GM12872 (cell line): ENCODE data around the gene CRYZL1.

ENCODE experiments used
- CTCF ChIP-seq: IDR thresholded peaks from 3 replicates; pipeline ENCODE4 v1.5.1; 2011; ENCODE audit warnings: low read depth, mild to moderate bottlenecking, low read length, moderate library complexity; ENCODE audit not compliant: insufficient read depth

Gene CRYZL1

DNA sequence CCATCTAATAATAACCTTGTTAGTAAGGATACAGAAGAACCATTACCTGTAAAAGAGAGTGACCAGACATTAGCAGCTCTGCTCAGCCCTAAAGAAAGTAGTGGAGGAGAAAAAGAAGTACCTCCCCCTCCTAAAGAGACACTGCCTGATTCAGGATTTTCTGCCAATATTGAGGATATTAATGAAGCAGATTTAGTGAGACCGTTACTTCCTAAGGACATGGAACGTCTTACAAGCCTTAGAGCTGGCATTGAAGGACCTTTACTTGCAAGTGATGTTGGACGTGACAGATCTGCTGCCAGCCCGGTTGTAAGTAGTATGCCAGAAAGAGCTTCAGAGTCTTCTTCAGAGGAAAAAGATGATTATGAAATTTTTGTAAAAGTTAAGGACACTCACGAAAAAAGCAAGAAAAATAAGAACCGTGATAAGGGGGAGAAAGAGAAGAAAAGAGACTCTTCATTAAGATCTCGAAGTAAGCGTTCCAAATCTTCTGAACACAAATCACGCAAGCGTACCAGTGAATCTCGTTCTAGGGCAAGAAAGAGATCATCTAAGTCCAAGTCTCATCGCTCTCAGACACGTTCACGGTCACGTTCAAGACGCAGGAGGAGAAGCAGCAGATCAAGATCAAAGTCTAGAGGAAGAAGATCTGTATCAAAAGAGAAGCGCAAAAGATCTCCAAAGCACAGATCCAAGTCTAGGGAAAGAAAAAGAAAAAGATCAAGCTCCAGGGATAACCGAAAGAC is 87.1 kb downstream of the CRYZL1 start:
- no peak for TF ChIP-seq CTCF

DNA sequence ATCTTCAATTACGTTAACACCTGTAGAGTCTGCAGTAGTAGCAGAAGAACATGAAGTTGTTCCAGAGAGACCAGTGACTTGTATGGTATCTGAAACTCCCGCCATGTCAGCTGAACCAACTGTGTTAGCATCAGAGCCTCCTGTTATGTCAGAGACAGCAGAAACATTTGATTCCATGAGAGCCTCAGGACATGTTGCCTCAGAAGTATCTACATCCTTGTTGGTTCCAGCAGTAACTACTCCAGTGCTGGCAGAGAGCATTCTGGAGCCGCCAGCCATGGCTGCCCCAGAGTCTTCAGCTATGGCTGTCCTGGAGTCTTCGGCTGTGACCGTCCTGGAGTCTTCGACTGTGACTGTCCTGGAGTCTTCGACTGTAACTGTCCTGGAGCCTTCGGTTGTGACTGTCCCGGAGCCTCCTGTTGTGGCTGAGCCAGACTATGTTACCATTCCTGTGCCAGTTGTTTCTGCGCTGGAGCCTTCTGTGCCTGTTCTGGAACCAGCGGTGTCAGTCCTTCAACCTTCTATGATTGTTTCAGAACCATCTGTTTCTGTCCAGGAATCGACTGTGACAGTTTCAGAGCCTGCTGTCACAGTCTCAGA is 88.4 kb downstream of the CRYZL1 start:
- no peak for TF ChIP-seq CTCF

- no peak for TF ChIP-seq CTCF
These were observed 89.2 kb downstream of the CRYZL1 start for GRCh38 chr21:33552093-33552998.

DNA sequence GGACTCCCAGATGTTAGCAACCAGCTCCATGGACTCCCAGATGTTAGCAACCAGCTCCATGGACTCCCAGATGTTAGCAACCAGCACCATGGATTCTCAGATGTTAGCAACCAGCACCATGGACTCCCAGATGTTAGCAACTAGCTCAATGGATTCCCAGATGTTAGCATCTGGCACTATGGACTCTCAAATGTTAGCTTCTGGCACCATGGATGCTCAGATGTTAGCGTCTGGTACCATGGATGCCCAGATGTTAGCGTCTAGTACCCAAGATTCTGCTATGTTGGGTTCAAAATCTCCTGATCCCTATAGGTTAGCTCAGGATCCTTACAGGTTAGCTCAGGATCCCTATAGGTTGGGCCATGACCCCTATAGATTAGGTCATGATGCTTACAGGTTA is 89.9 kb downstream of the CRYZL1 start:
- no peak for TF ChIP-seq CTCF

- TF ChIP-seq CTCF, result no peak
These were observed 90.5 kb downstream of the CRYZL1 start for GRCh38 chr21:33550772-33551660.

DNA sequence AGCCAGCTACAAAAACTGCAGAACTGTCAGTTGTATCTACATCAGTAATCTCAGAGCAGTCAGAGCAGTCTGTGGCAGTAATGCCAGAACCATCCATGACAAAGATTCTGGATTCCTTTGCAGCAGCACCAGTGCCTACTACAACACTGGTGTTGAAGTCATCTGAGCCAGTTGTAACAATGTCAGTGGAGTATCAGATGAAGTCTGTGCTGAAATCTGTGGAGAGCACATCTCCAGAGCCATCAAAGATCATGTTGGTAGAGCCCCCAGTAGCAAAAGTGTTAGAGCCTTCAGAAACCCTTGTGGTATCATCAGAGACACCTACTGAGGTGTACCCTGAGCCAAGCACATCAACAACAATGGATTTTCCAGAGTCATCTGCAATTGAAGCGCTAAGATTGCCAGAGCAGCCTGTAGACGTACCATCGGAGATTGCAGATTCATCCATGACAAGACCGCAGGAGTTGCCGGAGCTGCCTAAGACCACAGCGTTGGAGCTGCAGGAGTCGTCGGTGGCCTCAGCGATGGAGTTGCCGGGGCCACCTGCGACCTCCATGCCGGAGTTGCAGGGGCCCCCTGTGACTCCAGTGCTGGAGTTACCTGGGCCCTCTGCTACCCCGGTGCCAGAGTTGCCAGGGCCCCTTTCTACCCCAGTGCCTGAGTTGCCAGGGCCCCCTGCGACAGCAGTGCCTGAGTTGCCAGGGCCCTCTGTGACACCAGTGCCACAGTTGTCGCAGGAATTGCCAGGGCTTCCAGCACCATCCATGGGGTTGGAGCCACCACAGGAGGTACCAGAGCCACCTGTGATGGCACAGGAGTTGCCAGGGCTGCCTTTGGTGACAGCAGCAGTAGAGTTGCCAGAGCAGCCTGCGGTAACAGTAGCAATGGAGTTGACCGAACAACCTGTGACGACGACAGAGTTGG is 91.4 kb downstream of the CRYZL1 start:
- TF ChIP-seq CTCF, result no peak
